HL-60 (cell line): ENCODE results near the gene DNAH12.

Source experiments
- DNase-seq, 2 experiments: peaks; one replicate each; pipeline ENCODE4 v3.0.0-alpha.2; 2010 to 2020; ENCODE audit warnings: low read depth in 1 of 2, low spot score in 1 of 2
- H3K27ac ChIP-seq: fragments of 250-450 bp; sonication (Bioruptor Pico); replicated peaks from 2 replicates; pipeline ENCODE4 v1.5.1; 2020; ENCODE audit warnings: mild to moderate bottlenecking, moderate library complexity
- H3K27me3 ChIP-seq: fragments of 250-450 bp; sonication (Bioruptor Pico); 2 replicates; pipeline ENCODE4 v1.5.1; 2021; ENCODE audit warnings: mild to moderate bottlenecking, moderate library complexity; ENCODE audit not compliant: insufficient read depth, poor library complexity, severe bottlenecking
- H3K4me3 ChIP-seq: replicated peaks from 2 replicates; pipeline ENCODE4 v1.5.1; 2011; ENCODE audit warnings: mild to moderate bottlenecking, control low read depth, low read length; ENCODE audit not compliant: insufficient read depth
- GABPA ChIP-seq: IDR thresholded peaks from 2 replicates; pipeline ENCODE4 v1.6.1; 2012; ENCODE audit warnings: low read depth
- POLR2AphosphoS5 ChIP-seq: IDR thresholded peaks from 2 replicates; pipeline ENCODE4 v1.6.1; 2012; ENCODE audit warnings: low read depth
- SPI1 ChIP-seq: IDR thresholded peaks from 2 replicates; pipeline ENCODE4 v1.6.1; 2012; ENCODE audit warnings: low read depth, mild to moderate bottlenecking, borderline replicate concordance
- TF ChIP-seq, protein P1 (sequence below): IDR thresholded peaks from 2 replicates; pipeline ENCODE4 v1.6.1; 2012; ENCODE audit warnings: low read depth; ENCODE audit not compliant: insufficient replicate concordance
- TF ChIP-seq, protein P2 (sequence below): IDR thresholded peaks from one replicate; pipeline ENCODE4 v1.5.1; 2011; ENCODE audit warnings: low read length, control low read depth, inconsistent platforms; ENCODE audit not compliant: insufficient read depth

DNAH12 gene

DNA sequence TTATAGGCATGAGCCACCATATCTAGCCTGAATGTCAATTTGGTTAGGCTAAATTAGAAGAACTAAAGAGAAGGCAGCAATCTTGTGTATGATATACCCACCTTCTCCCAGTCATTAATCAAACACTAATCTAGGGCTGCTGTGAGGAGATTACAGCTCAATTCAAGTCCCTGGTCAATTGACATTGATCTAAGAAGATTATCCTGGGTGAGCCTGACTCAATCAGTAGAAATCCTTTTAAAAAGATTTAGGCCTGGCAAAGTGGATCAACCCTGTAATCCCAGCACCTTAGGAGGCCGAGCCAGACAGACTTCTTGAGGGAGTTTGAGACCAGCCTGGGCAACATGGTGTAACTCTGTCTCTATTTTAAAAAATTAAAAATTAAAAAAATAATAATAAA, 2.5 kb upstream of the DNAH12 start:
- no peaks in the 10 kb centered on the region for H3K27me3 ChIP-seq
- H3K4me3 ChIP-seq: no peak overlapping the region
- DNase-seq: no peak
- TF ChIP-seq, protein P1, sequence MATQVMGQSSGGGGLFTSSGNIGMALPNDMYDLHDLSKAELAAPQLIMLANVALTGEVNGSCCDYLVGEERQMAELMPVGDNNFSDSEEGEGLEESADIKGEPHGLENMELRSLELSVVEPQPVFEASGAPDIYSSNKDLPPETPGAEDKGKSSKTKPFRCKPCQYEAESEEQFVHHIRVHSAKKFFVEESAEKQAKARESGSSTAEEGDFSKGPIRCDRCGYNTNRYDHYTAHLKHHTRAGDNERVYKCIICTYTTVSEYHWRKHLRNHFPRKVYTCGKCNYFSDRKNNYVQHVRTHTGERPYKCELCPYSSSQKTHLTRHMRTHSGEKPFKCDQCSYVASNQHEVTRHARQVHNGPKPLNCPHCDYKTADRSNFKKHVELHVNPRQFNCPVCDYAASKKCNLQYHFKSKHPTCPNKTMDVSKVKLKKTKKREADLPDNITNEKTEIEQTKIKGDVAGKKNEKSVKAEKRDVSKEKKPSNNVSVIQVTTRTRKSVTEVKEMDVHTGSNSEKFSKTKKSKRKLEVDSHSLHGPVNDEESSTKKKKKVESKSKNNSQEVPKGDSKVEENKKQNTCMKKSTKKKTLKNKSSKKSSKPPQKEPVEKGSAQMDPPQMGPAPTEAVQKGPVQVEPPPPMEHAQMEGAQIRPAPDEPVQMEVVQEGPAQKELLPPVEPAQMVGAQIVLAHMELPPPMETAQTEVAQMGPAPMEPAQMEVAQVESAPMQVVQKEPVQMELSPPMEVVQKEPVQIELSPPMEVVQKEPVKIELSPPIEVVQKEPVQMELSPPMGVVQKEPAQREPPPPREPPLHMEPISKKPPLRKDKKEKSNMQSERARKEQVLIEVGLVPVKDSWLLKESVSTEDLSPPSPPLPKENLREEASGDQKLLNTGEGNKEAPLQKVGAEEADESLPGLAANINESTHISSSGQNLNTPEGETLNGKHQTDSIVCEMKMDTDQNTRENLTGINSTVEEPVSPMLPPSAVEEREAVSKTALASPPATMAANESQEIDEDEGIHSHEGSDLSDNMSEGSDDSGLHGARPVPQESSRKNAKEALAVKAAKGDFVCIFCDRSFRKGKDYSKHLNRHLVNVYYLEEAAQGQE: no peak
- TF ChIP-seq POLR2AphosphoS5 (no peak), SPI1 (no peak), GABPA (no peak)
- TF ChIP-seq, protein P2, sequence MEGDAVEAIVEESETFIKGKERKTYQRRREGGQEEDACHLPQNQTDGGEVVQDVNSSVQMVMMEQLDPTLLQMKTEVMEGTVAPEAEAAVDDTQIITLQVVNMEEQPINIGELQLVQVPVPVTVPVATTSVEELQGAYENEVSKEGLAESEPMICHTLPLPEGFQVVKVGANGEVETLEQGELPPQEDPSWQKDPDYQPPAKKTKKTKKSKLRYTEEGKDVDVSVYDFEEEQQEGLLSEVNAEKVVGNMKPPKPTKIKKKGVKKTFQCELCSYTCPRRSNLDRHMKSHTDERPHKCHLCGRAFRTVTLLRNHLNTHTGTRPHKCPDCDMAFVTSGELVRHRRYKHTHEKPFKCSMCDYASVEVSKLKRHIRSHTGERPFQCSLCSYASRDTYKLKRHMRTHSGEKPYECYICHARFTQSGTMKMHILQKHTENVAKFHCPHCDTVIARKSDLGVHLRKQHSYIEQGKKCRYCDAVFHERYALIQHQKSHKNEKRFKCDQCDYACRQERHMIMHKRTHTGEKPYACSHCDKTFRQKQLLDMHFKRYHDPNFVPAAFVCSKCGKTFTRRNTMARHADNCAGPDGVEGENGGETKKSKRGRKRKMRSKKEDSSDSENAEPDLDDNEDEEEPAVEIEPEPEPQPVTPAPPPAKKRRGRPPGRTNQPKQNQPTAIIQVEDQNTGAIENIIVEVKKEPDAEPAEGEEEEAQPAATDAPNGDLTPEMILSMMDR: no peak
- no peak overlapping the region for H3K27ac ChIP-seq

DNA sequence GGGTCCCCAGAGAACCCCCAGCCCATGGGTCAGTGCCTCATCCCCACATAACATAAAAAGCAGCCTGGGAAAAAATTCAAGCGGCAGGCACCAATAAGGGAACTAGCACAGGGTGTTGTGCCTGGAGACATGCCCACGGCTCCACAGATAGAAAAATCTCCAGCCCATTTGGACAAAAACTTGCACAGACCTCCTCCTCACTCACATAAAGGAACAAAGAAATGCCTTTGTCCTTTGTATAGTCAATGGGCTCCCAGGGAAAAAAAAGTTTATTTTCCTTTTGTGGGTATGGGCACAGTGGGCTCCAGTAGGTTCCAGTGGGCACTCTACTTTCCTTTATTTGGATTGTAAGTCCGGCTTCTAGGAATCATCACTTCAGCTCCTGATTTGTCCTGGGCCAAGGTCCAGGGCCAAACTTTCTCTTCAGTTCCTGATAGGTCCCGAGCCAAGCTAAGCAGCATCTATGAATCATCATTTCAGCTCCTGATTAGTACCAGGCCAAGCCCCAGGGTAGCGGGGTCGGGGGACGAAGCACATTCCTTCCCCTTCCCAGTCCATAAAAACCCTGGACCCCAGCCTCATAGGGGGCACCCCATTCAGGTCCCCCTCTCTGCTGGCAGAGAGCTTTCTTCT, 1.6 kb upstream of the DNAH12 start:
- Histone ChIP-seq H3K27ac (no peak overlapping the region), H3K4me3 (no peak overlapping the region), H3K27me3 (no peaks in the 10 kb centered on the region)
- DNase-seq: no peak
- no peak for TF ChIP-seq POLR2AphosphoS5
- no peak for TF ChIP-seq SPI1
- TF ChIP-seq GABPA: no peak
- TF ChIP-seq, protein P2: no peak
- TF ChIP-seq, protein P1: no peak

DNA sequence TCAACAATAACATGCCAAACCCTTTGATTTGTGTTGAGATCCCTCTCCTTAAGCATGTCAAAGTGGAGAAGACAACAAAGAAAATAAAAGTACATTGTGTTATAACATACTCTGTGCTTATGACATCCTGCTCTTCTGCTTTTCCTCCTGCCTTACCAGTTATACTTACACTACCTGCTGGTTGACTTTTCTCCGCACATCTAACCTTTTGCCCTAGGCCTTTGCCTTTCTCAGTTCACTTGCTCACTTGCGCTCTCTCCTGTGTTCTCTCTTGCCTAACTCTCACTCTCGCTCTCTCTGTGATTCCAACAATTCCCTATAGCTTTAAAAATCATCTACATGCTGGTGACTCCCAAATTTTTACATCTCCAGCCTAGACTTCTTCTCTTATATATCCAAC, 5.7 kb downstream of the DNAH12 start:
- Histone ChIP-seq H3K27ac (no peak overlapping the region), H3K4me3 (no peak overlapping the region), H3K27me3 (no peaks in the 10 kb centered on the region)
- TF ChIP-seq GABPA: no peak
- TF ChIP-seq POLR2AphosphoS5: no peak
- TF ChIP-seq SPI1: no peak
- TF ChIP-seq, protein P2: no peak
- DNase-seq: no peak

DNA sequence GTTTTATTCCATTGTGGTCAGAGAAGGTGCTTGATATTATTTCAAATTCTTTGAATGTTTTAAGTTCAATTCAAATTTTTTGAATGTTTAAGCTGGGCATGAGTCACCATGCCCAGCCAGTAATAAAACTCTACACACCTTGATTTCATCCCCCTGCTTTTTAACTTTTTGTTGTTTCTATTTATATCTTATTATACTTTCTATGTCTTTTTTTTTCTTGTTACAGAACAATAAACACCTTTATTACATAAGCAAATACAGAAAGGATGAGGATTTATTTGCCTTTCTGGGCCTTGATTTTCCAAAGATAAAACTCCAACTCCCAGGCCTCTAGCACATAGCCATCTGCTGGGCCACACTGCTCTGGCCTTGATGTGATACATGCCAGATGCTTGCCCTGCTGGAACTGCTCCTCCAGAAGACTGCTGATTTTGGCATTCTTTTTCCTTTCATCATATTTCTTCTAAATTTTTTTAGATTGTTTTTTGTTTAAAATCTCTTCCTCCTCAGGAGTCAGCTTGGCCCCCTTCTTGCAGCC, 14.0 kb downstream of the DNAH12 start:
- DNase-seq: no peak
- no peak overlapping the region for H3K27ac ChIP-seq
- H3K27me3 ChIP-seq: no peaks in the 10 kb centered on the region
- no peak overlapping the region for H3K4me3 ChIP-seq
- TF ChIP-seq, protein P1: no peak
- TF ChIP-seq SPI1: no peak
- TF ChIP-seq, protein P2: no peak
- TF ChIP-seq GABPA: no peak
- no peak for TF ChIP-seq POLR2AphosphoS5
